Measurements from ENCODE around the gene CD96.
"Not testable (repeated sequence)": the region's sequence is repeated elsewhere in the genome, so short reads cannot be mapped to it uniquely, and the experiment has no call there.

Gene CD96

DNA sequence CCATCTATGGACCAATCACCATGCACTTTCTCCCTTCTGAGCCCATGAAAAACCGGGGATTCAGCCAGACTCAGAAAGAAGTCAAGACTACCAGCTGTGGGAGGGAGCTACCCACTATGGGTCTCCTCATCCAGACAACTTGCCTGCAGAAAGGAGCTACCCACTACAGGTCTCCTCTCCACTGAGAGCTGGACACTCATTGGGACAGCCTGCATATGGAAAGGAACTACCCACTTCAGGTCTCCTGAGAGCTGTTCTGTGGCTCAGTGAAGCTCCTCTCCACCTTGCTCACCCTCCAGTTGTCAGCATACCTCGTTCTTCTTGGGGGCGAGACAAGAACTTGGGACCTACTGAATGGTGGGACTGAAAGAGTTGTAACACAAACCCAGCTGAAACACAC, 75.4 kb downstream of the CD96 start:
- DNase-seq, result no peak
- no peaks in the 10 kb centered on the region for H3K27me3 ChIP-seq (replicated peaks)
- no peak overlapping the region for H3K4me3 ChIP-seq (ENCODE audit: low read depth, low read length)
- no peak overlapping the region for H3K27ac ChIP-seq
- TF ChIP-seq, protein P1, sequence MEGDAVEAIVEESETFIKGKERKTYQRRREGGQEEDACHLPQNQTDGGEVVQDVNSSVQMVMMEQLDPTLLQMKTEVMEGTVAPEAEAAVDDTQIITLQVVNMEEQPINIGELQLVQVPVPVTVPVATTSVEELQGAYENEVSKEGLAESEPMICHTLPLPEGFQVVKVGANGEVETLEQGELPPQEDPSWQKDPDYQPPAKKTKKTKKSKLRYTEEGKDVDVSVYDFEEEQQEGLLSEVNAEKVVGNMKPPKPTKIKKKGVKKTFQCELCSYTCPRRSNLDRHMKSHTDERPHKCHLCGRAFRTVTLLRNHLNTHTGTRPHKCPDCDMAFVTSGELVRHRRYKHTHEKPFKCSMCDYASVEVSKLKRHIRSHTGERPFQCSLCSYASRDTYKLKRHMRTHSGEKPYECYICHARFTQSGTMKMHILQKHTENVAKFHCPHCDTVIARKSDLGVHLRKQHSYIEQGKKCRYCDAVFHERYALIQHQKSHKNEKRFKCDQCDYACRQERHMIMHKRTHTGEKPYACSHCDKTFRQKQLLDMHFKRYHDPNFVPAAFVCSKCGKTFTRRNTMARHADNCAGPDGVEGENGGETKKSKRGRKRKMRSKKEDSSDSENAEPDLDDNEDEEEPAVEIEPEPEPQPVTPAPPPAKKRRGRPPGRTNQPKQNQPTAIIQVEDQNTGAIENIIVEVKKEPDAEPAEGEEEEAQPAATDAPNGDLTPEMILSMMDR (IDR thresholded peaks at IDR 0.05; ENCODE audit: low read depth, low read length, missing control alignments), result no peak
- H3K36me3 ChIP-seq (replicated peaks), result no peaks in the 10 kb centered on the region
- in situ Hi-C loops (cut with HindIII; ENCODE audit: low pct_ligation_motif_present, low sequenced_read_pairs), result no loop called here

GRCh38 chr3:111617912-111618601, 76.1 kb downstream of the CD96 start:
- Histone ChIP-seq H3K4me3 (ENCODE audit: low read depth, low read length) (no peak overlapping the region), H3K27me3 (replicated peaks) (no peaks in the 10 kb centered on the region), H3K27ac (no peak overlapping the region), H3K36me3 (replicated peaks) (no peaks in the 10 kb centered on the region)
- TF ChIP-seq, protein P1 (IDR thresholded peaks at IDR 0.05; ENCODE audit: low read depth, low read length, missing control alignments), result no peak
- DNase-seq, result no peak
- in situ Hi-C loops (cut with HindIII; ENCODE audit: low pct_ligation_motif_present, low sequenced_read_pairs), result no loop called here

DNA sequence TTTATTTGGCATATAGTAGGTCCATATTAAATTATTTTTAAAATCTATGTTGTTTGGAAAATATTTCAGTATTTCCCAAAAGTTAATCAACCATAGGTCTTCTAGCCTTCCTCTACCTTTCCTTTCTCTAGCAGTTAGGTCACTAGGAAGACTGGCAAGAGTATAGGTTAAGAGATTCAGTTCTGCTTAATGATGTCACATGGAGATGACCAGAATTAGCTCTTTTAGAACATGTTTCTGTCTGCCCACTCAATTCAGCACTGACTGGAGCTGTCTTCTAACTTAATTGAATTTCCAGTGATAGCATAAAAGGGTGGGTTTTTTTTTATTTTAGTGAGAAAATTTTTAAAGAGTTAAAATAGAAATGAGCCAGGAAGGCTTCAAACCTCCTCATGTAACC, 76.9 kb downstream of the CD96 start:
- Histone ChIP-seq H3K27ac (no peak overlapping the region), H3K4me3 (ENCODE audit: low read depth, low read length) (no peak overlapping the region), H3K27me3 (replicated peaks) (no peaks in the 10 kb centered on the region), H3K36me3 (replicated peaks) (no peaks in the 10 kb centered on the region)
- no peak for DNase-seq
- TF ChIP-seq, protein P1 (IDR thresholded peaks at IDR 0.05; ENCODE audit: low read depth, low read length, missing control alignments), result no peak
- in situ Hi-C loops (cut with HindIII; ENCODE audit: low pct_ligation_motif_present, low sequenced_read_pairs), result no loop called here

DNA sequence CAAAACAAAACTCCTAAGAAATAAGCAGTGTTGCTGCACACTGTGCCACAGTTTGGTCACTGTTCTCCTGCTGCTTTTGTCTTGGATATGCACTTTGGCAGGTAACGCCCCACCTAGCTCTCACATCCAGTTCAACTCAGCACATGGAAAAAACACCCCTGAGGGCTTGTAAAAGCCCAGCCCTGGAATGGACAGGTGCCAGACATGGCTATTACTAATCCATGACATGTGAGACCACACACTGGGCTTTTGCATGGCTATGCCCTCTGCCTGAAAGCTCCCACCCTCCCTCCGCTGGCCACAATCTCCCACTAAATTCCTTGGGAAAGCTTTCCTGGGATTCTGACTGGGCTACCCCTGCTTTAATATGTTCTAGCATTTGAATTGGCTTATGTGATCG, 77.8 kb downstream of the CD96 start:
- in situ Hi-C loops (cut with HindIII; ENCODE audit: low pct_ligation_motif_present, low sequenced_read_pairs), result no loop called here
- TF ChIP-seq, protein P1 (IDR thresholded peaks at IDR 0.05; ENCODE audit: low read depth, low read length, missing control alignments), result no peak
- no peak for DNase-seq
- Histone ChIP-seq H3K36me3 (replicated peaks) (no peaks in the 10 kb centered on the region), H3K27ac (no peak overlapping the region), H3K4me3 (ENCODE audit: low read depth, low read length) (no peak overlapping the region), H3K27me3 (replicated peaks) (no peaks in the 10 kb centered on the region)

DNA sequence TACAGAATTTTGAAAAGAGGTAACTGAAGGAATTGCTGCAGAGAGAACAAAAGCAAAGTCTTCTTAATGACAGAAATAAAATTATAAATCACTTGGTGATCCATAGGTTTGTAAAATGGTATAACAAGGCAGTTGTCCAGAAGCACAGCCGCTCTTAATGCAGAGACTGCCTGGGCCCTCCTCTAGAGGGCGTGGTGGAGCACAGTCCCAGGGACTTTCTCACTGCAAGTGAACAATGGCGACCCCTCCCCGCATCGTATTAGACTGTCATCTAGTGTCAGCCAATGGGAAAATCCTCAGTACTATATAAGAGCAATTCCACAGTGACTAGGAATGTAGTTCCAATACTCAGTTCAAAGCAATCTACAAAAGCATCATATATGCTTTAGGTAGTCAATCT, 79.5 kb downstream of the CD96 start:
- H3K27ac ChIP-seq, result no peak overlapping the region
- no peaks in the 10 kb centered on the region for H3K27me3 ChIP-seq (replicated peaks)
- in situ Hi-C loops (cut with HindIII; ENCODE audit: low pct_ligation_motif_present, low sequenced_read_pairs), result no loop called here
- TF ChIP-seq, protein P1 (IDR thresholded peaks at IDR 0.05; ENCODE audit: low read depth, low read length, missing control alignments), result peak; percentile 70
- no peak overlapping the region for H3K4me3 ChIP-seq (ENCODE audit: low read depth, low read length)
- H3K36me3 ChIP-seq (replicated peaks), result no peaks in the 10 kb centered on the region
- DNase-seq, result no peak

GRCh38 chr3:111627092-111627491, 85.1 kb downstream of the CD96 start:
- H3K4me3 ChIP-seq (ENCODE audit: low read depth, low read length), result no peak overlapping the region
- H3K36me3 ChIP-seq (replicated peaks), result no peaks in the 10 kb centered on the region
- no peaks in the 10 kb centered on the region for H3K27me3 ChIP-seq (replicated peaks)
- H3K27ac ChIP-seq, result no peak overlapping the region
- DNase-seq, result no peak
- TF ChIP-seq, protein P1 (IDR thresholded peaks at IDR 0.05; ENCODE audit: low read depth, low read length, missing control alignments), result no peak
- in situ Hi-C loops (cut with HindIII; ENCODE audit: low pct_ligation_motif_present, low sequenced_read_pairs), result no loop called here

DNA sequence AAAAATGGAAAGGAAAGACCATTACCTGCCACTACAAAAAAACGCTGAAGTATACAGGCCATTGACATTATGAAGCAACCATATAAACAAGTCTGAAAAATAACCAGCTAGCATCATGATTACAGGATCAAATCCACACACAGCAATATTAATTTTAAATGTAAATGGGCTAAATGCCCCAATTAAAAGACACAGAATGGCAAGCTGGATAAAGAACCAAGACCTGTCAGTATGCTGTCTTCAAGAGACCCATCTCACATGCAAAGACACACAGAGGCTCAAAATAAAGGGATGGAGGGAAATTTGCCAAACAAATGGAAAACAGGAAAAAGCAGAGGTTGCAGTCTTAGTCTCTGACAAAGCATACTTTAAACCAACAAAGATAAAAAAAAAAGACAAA, 87.0 kb downstream of the CD96 start:
- DNase-seq; H3K36me3 ChIP-seq (replicated peaks); in situ Hi-C loops (cut with HindIII; ENCODE audit: low pct_ligation_motif_present, low sequenced_read_pairs); H3K4me3 ChIP-seq (ENCODE audit: low read depth, low read length); H3K27me3 ChIP-seq (replicated peaks); H3K27ac ChIP-seq: not testable (repeated sequence)

DNA sequence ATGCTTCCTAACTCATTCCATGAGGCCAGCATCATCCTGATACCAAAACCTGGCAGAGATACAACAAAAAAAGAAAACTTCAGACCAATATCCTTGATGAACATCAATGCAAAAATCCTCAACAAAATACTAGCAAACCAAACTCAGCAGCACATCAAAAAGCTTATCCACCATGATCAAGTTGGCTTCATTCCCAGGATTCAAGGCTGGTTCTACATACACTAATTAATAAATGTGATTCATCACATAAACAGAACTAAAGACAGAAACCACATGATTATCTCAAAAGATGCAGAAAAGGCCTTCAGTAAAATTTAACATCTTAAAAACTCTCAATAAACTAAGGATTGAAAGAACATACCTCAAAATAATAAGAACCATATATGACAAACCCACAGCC, 88.6 kb downstream of the CD96 start:
- H3K27ac ChIP-seq; H3K36me3 ChIP-seq (replicated peaks); H3K4me3 ChIP-seq (ENCODE audit: low read depth, low read length); DNase-seq; H3K27me3 ChIP-seq (replicated peaks); in situ Hi-C loops (cut with HindIII; ENCODE audit: low pct_ligation_motif_present, low sequenced_read_pairs): not testable (repeated sequence)
